HFF-Myc (cell line): ENCODE measurements around the gene GABRB1.

Source experiments
- DNase-seq: peaks from one replicate; pipeline ENCODE4 v3.0.0-alpha.2; 2011; ENCODE audit warnings: low read depth; ENCODE audit errors: extremely low read depth
- H3K4me3 ChIP-seq: replicated peaks from 2 replicates; pipeline ENCODE4 v1.5.1; 2011; ENCODE audit warnings: low read depth, mild to moderate bottlenecking, control low read depth, low read length
- TF ChIP-seq, protein P1 (sequence below): IDR thresholded peaks from 2 replicates; pipeline ENCODE4 v1.5.1; 2012; ENCODE audit warnings: mild to moderate bottlenecking, low read depth, low read length, control low read depth; ENCODE audit errors: missing control alignments

The GABRB1 gene

DNA sequence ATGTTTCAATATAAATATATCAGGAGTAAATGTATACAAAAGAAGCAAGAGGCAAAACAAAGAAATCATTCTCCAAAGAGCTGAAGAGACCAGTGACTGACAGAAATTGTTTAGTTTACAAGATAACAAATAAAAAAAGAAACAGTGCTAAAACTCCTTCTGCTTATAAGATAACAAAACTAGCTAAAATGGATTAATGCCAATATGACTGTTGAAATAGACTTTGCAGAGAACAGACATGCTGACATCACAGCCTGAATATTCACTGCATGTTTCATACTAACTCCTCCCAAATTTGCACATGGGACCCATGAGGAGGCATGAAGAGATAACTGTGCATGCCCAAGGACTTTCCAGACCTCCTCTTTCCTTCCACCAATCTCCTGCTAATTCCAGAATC lies 31.8 kb upstream of the GABRB1 start:
- DNase-seq: no peak
- no peak overlapping the region for H3K4me3 ChIP-seq
- TF ChIP-seq, protein P1, sequence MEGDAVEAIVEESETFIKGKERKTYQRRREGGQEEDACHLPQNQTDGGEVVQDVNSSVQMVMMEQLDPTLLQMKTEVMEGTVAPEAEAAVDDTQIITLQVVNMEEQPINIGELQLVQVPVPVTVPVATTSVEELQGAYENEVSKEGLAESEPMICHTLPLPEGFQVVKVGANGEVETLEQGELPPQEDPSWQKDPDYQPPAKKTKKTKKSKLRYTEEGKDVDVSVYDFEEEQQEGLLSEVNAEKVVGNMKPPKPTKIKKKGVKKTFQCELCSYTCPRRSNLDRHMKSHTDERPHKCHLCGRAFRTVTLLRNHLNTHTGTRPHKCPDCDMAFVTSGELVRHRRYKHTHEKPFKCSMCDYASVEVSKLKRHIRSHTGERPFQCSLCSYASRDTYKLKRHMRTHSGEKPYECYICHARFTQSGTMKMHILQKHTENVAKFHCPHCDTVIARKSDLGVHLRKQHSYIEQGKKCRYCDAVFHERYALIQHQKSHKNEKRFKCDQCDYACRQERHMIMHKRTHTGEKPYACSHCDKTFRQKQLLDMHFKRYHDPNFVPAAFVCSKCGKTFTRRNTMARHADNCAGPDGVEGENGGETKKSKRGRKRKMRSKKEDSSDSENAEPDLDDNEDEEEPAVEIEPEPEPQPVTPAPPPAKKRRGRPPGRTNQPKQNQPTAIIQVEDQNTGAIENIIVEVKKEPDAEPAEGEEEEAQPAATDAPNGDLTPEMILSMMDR: no peak

DNA sequence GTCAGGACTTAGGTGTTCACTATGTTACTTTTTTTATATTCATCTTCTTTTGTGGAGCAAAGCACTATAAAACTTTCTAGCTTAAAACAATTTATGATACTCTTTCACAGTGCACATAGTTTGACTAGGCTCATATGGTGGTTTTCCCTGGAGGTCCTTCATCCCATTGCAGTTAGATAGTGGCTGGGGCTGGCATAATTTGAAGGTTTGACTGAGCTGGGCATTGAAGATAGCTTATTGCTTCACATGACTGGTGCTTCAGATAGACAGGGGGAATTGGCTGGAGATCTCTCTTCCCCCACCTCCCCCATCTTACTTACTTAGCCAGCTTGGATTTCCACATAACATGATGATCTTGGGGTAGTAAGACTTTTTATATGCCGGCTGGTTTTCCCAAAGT lies 31.0 kb upstream of the GABRB1 start:
- no peak for DNase-seq
- H3K4me3 ChIP-seq: no peak overlapping the region
- TF ChIP-seq, protein P1: no peak

GRCh38 chr4:47002580-47002979 lies 28.8 kb upstream of the GABRB1 start:
- H3K4me3 ChIP-seq: no peak overlapping the region
- no peak for DNase-seq
- TF ChIP-seq, protein P1: peak; percentile 9

- no peak for DNase-seq
- H3K4me3 ChIP-seq: no peak overlapping the region
- TF ChIP-seq, protein P1: no peak
These were observed 20.9 kb upstream of the GABRB1 start for GRCh38 chr4:47010347-47010911.

GRCh38 chr4:47010912-47011446 lies 20.4 kb upstream of the GABRB1 start:
- no peak for DNase-seq
- H3K4me3 ChIP-seq: no peak overlapping the region
- TF ChIP-seq, protein P1: no peak

DNA sequence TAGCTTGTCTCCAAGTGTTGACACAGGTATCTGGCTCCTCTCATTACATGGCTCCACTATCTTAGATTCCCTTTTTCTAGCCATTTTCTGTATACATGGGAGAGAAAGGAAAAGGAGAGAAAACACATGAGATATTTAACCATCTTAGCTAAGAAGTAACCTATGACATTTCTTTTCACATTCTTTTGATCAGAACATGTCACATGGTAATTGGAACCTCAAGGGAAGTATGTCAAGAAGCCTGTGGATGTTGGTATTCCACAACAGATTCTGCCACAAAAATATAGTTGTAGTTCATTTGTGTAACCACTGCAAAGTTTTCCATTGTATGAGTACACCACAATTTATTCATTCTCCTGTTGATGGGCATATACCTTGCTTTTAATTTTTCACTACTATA lies 18.7 kb upstream of the GABRB1 start:
- TF ChIP-seq, protein P1: no peak
- no peak overlapping the region for H3K4me3 ChIP-seq
- DNase-seq: no peak

GRCh38 chr4:47013373-47013772 lies 18.0 kb upstream of the GABRB1 start:
- TF ChIP-seq, protein P1: no peak
- no peak overlapping the region for H3K4me3 ChIP-seq
- no peak for DNase-seq
